ENCODE measurements around the gene LHPP.

Gene LHPP

GRCh38 chr10:124611738-124612137, 150.1 kb downstream of the LHPP start:
- no peak for DNase-seq

- DNase-seq: no peak
Observed at GRCh38 chr10:124612611-124613498, 151.2 kb downstream of the LHPP start.

DNA sequence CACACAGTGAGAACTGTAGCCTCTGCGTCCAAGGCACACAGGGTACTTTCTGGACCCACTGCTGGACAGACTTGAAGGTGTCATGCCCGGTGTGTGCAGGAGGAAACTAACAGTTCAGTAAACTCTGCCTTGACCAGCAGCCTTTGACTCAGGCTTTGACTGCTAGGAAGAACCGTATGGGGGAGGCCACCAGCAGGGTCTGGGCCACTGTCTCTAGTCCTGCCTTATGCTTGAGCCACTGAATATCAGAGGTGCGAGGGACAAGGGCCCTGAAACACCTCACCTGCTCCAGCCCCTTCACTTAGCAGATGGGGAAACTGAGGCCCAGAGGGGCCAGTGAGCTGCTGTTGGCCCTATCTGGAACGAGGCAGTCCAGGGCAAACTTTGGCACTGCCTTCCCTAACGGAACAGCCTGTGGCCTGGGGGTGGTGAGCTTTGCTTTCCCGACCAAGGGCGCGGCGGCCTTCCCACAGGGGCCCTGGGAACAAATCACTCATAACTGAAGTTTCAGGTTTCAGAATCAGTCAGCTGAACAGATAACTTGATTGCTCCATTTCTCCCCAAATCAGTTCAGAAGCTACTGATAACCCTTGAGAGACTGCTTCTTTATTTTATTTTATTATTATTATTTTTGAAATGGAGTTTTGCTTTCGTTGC, 152.5 kb downstream of the LHPP start:
- no peak for DNase-seq

DNA sequence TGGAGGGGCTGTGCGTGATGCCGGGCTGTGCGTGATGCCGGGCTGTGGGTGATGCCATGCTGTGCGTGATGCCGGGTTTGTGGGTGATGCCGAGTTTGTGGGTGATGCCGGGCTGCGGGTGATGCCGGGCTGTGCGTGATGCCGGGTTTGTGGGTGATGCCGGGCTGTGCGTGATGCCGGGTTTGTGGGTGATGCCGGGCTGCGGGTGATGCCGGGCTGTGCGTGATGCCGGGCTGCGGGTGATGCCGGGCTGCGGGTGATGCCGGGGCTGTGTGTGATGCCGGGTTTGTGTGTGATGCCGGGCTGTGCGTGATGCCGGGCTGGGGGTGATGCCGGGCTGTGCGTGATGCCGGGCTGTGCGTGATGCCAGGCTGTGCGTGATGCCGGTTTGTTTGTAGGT, 153.6 kb downstream of the LHPP start:
- DNase-seq: no peak

GRCh38 chr10:124616040-124616835, 154.6 kb downstream of the LHPP start:
- DNase-seq: no peak

DNA sequence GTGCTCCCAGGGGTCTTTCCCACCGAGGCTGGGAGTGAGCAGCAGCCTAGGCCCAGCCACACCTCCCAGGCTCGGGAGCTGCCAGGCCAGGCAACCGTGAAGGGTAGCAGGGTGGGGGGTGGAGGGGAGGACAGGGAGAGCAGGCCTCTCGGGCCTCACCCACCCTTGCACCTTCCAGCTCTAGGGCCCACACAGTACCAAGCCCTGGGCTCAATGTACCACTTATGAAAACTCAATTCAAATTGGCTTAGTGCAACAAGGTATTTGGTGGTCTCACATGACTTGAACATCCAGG, 155.2 kb downstream of the LHPP start:
- no peak for DNase-seq

DNA sequence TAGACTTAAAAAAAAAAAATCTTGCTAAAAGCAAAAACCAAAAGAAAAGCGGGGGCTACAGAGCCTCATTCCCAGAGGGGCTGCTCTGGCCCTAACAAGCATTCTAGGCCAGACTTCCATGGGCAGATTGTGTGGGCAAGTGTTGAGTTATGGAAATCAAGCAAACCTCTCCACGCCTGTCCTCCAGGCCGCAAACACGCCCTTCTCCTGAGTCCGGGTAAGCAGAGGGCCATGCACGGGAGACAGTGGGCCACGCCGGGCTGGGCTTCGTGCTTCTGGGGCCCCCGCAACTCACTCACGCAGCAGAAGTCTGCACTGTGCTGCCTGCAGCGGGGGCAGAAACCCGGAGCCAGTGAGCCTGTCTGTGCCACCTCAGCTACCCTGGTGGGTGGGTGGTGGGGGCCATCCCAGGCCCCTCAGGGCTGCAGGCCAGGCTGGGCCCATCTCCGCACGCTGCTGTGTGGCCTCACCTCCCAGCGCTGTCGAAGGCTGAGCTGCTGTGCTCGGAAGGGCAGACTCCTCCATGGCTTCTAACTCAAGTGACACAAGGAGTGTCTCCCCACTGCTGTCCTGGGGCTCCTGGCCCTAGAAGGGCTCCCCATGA, 156.9 kb downstream of the LHPP start:
- DNase-seq: no peak

GRCh38 chr10:124619195-124619594, 157.6 kb downstream of the LHPP start:
- no peak for DNase-seq

GRCh38 chr10:124619802-124620490, 158.3 kb downstream of the LHPP start:
- DNase-seq: no peak

DNA sequence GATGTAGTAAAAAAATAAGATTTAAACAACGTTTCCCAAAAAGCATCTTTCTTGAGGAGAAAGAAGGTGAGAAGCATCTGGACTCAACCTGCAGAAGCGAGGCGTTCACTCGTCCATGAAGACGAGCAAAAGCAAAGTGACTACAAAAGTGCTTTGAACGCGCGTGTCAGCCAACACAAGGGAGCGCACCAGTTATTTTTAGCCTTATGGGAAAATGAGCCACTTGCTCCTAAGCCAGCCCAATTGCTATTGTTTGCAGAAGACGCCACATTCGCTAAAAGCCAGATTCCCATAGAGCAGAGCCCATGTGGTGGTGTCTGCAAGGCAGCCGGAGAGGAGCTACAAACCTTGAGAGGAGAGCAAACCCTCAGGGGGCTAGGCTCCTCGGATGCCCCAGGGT, 160.0 kb downstream of the LHPP start:
- DNase-seq: peak in 1 of 2 experiments; percentile 40

DNA sequence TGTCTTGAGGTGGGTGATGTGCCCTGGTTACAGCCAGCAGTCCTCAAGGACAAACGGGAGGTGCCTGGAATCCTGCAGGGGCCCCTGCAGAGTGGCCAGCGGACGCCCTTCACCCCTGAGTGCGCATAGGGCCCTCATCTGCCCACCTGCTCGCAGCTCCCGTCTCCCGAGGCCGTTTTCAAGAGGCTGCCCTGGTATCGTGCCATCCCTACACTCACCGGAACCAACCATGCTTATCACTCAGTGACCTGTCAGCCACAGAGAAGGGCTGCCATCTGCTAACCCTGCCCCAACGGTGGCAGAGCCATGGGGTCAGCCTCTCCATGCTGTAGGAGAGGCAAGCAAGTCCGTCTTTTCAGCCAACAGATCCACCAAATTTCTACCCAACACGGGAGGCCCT, 160.5 kb downstream of the LHPP start:
- no peak for DNase-seq

- no peak for DNase-seq
Observed at GRCh38 chr10:124622866-124623536, 161.4 kb downstream of the LHPP start.

DNA sequence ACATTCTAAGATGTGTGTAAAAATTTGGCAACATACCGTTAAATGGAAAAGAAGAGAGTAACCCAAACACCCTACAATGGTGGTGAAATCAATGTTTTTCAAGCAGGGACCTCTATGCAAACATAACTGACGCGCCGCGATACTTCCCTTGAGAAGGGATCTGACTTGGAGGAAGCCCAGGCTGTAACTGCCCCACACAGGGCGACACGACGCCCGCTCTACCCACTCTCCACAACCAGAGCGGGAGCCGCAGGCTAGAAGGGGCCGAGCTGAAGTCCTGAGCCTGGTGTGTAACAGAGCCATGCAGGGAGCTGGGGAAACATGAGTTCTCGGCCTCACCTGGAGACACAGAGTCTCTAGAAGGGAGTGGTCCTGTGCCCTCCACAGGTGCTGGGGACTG, 162.4 kb downstream of the LHPP start:
- DNase-seq: no peak

DNA sequence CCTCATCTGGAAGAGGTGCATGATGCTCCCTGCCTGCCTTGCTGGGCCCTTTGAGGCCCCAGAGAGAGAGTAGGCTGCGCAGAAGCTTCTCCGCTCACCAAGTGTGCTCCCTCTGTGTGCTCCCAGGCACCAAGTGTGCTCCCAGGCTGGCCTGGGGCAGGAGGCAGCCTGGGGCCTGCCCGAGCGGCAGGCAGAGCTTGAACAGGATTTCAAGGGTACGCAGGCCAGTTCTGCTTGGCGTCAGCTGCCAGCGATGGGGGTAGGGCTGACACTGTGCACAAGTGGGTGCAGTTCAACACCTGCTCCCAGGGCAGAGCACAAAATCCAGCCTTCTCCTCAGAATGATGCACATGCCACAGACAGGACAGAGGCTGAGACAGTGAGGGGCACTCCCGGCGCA, 162.8 kb downstream of the LHPP start:
- DNase-seq: no peak

GRCh38 chr10:124624895-124625294, 163.3 kb downstream of the LHPP start:
- no peak for DNase-seq

GRCh38 chr10:124625831-124626238, 164.2 kb downstream of the LHPP start:
- DNase-seq: no peak

DNA sequence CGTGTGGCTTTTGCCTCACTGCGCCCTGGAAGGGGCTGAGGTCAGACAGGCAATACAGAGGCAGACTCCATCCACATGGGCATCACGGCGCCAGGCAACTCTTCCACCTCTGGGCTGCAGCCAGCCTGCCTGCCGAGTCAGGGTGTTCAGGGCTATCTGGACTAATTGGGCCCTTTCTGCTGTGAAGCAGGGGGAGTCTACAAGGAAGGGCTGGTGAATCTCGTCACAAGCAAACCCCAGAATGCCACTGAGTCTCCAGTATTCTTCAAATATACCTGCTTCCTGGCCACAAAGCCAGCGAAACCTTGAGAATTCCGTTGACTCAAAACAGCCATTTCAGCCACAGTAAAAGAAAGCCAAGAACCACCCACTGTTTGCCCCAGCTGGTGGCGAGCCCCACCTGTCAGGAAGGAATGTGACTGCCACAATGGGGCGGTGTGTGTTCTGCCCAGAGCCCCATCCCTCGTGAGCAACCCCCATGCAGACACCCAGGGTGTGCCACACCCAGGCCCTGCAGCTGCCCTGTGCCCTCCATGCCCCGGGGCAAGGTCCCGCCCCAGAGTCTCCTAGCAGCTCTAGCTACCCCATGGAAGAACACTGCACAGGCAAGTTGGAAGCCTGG, 165.2 kb downstream of the LHPP start:
- no peak for DNase-seq

DNA sequence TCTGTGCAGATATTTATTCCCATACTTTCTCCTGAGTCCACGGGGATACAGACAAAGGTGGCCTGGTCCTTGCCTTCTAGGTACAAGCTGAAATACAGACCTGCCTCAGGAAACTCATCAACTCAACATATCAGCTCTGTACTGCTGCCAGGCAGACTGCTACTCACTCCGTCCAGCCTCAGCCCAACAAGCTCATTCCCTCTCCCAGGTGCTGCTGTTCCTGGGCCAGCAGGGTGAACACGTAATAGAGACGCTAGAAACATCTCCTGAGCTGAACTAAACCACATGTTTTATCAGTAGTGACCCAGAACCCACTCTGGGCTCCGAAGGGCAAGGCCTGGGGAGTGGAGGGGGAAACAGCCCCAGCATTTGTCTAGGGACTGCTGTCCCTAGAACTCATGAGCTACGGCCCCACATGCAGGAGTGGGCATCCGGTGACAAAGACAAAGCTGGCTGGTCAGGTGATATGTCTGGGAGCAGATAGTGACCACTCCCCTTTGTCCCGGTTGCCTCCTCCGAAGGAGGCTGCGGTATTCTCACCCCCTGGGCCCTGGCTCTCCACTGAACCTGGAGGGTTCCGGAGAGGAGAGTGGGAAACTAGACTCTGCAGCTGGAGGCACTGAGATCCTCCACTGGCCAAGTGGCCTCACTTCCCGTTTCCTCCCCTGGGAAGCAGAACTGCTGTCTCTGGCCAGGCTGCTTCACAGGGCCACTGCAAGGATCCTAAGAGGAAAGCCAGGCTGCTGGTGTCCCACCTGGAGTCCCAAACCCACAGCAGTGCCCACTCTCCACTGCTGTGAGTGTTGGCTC, 166.4 kb downstream of the LHPP start:
- no peak for DNase-seq

GRCh38 chr10:124628676-124629021, 167.0 kb downstream of the LHPP start:
- DNase-seq: no peak

- peak in 1 of 2 experiments; percentile 33 for DNase-seq
Observed at GRCh38 chr10:124629415-124629814, 167.8 kb downstream of the LHPP start.

GRCh38 chr10:124629842-124630241, 168.2 kb downstream of the LHPP start:
- DNase-seq: no peak

Data from cerebellar nuclear complex (tissue), 1 donor.